Stimulated activated CD8-positive, alpha-beta memory T cell treated with anti-CD3 and anti-CD28 coated beads, Interleukin-15, amount 100 ng/mL, for 1 hour (primary cell): ENCODE measurements around the gene NIT1.
A peak's percentile ranks its signal among the peaks of the same experiment; 100 is the strongest.

Experiments
- DNase-seq: peaks from one replicate; pipeline ENCODE4 v3.0.0-alpha.2; 2020; ENCODE audit warnings: low read depth

NIT1 gene

GRCh38 chr1:161084597-161084988 is 33.3 kb upstream of the NIT1 start:
- DNase-seq, result no peak

GRCh38 chr1:161085165-161085564 is 32.7 kb upstream of the NIT1 start:
- DNase-seq, result no peak

- no peak for DNase-seq
These were observed 31.4 kb upstream of the NIT1 start for GRCh38 chr1:161086457-161086856.

GRCh38 chr1:161088587-161089110 is 29.3 kb upstream of the NIT1 start:
- no peak for DNase-seq

DNA sequence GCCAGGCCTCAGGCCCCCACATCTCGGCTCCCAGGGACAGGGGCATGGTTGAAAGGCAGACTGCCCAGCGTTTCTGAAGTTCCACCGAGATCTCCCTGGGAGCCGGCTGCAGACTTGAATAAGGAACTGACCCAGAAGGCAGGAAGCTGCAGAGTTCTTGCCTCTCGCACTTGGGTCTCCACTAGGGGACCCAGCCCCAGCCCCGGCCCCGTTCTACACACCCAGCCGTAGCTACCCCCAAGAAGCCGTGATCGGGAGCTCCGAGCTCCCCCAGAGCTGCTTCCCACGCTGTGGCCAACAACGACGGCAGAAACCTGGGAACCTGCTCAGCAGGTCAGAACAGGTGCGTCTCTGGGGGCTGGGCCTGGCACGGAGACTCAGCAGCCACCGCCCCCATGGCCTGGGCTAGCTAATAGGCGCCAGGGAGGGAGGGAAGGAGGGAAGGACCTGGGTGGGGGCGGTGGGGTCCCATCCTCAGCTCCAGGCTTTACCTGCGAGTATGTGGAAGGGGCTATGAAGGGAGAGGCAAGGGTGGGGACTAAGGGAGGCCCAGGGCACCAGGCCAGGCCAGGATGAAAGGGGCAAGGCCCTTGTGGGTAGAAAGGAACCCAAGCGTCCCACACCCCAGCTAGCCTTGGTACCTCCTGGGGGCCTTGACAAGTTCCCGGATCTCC is 28.5 kb upstream of the NIT1 start, which contains the start of gene NECTIN4:
Gene NECTIN4 (minus strand): TSS at position 308 of the 674 bp plus-strand sequence. CDS start 262 bp downstream, at position 46.
- no peak for DNase-seq

- no peak for DNase-seq
These were observed 28.0 kb upstream of the NIT1 start for GRCh38 chr1:161089938-161090337.

DNA sequence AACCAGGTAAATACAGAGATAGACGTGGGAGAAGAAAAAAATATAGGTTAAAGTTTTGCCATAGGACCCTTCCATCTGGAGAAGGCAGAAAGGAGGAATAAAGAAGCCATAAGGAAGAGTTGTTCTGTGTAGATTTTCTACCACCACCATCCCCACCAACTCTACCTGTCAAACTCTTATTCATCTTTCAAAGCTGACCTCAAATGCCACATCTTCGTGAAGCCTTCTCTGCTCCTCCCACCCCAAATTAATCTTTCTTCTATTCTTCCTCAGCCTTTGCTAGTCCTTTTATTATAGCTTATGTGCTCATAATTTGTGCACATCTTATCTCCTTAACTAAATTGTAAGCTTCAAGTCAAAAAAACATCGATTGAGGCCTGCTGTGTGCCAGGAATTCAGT is 27.3 kb upstream of the NIT1 start:
- no peak for DNase-seq

DNA sequence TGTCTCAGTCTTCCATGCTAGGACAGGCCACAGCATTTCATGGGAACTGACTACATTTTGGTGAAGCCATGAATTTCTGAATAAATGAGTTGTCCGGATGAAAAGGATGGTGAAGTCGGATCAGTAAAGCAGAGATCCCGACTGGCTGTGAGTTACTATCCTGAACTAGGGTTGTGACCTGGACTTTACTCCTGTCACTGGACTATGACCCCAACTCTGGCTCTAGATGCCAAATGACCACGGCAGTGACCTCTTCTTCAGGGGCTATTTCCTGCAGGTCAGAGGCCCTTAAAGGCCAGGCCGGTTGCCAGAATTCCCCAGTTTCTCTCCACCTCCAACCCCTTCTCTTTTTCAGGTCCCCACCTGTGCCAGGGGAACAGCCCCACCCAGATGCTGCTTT is 26.8 kb upstream of the NIT1 start:
- DNase-seq, result no peak

GRCh38 chr1:161091796-161092507 is 26.0 kb upstream of the NIT1 start:
- DNase-seq, result no peak

DNA sequence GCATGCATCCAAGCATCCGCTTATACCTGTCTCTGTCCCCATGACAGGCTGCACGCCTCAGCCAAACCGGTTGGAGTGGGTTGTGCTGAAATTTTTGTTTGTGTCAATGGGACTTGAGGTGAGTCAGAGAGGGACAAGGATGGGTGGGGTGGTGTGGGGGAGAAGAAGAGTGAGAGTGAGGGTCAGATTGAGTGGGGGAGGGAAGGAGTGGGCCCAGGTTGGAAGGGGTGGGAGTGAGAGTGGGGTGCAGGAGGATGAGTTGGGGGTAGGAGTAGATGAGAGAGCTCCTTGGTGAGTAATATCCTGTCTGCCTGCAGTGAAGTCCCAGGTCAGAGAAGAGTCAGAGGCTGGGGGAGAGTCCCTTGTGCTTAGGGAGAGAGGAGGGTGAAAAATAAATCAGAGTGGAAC is 25.3 kb upstream of the NIT1 start:
- no peak for DNase-seq

- DNase-seq, result no peak
These were observed 23.4 kb upstream of the NIT1 start for GRCh38 chr1:161094481-161094880.

- DNase-seq, result no peak
These were observed 22.7 kb upstream of the NIT1 start for GRCh38 chr1:161095230-161095629.

GRCh38 chr1:161096015-161096414 is 21.9 kb upstream of the NIT1 start:
- no peak for DNase-seq

GRCh38 chr1:161096530-161096929 is 21.4 kb upstream of the NIT1 start:
- DNase-seq, result no peak

- peak; percentile 26 for DNase-seq
These were observed 19.5 kb upstream of the NIT1 start, which contains the start of gene KLHDC9 for GRCh38 chr1:161098210-161099068. Gene KLHDC9 (plus strand): TSS chr1:161098361. CDS start chr1:161098536, 175 bp downstream.

GRCh38 chr1:161099090-161099802 is 18.7 kb upstream of the NIT1 start:
- no peak for DNase-seq

GRCh38 chr1:161100556-161100955 is 17.3 kb upstream of the NIT1 start:
- DNase-seq, result no peak

GRCh38 chr1:161106431-161106830 is 11.5 kb upstream of the NIT1 start:
- no peak for DNase-seq

DNA sequence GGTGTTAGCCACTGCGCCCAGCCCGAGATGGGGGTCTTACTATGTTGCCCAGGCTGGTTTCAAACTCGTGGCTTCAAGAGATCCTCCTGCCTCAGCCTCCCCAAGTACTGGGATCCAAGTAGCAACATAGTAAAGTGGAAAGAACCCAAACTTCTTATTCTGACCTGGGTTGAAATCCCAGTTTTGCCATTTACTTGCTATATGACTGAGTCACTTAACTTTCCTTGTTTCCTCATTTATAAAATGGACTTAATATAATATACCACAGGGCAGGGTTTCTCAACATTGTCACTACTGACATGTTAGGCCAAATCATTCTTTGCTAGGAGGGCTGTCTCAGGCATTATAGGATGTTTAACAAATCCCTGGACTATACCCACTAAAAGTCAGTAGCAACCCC is 6.8 kb upstream of the NIT1 start:
- DNase-seq, result no peak

DNA sequence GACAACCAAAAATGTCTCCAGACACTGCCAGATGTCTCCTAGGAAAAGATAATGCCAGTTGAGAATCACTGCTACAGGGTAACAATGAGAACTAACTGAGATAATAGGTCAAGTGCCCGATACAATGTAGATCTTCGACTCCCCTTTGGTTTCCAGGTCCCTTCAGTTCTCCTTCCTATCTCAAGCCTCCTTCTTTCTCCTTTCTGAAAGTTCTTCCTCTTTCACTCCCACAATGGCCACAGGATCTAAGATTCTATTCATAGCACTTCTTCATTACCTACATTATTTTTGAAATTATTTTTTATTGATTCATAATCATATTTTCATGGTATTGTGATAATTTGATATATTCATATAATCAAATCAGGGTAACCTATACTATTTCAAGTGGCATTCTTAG is 6.4 kb upstream of the NIT1 start:
- DNase-seq, result no peak

- DNase-seq, result no peak
These were observed 4.0 kb upstream of the NIT1 start for GRCh38 chr1:161113915-161114314.

- DNase-seq, result no peak
These were observed 3.3 kb upstream of the NIT1 start for GRCh38 chr1:161114556-161114955.
